GM21423 (cell line): ENCODE results near the gene EEF1E1.
"Not testable (repeated sequence)": the region's sequence is repeated elsewhere in the genome, so short reads cannot be mapped to it uniquely, and the experiment has no call there.

Experiments used
- ATAC-seq: cut with Tn5 transposase; IDR thresholded peaks from one replicate; pipeline ENCODE4 v1.9.1; 2021; ENCODE audit warnings: mild to moderate bottlenecking, moderate library complexity; ENCODE audit not compliant: unreplicated experiment

Gene EEF1E1

DNA sequence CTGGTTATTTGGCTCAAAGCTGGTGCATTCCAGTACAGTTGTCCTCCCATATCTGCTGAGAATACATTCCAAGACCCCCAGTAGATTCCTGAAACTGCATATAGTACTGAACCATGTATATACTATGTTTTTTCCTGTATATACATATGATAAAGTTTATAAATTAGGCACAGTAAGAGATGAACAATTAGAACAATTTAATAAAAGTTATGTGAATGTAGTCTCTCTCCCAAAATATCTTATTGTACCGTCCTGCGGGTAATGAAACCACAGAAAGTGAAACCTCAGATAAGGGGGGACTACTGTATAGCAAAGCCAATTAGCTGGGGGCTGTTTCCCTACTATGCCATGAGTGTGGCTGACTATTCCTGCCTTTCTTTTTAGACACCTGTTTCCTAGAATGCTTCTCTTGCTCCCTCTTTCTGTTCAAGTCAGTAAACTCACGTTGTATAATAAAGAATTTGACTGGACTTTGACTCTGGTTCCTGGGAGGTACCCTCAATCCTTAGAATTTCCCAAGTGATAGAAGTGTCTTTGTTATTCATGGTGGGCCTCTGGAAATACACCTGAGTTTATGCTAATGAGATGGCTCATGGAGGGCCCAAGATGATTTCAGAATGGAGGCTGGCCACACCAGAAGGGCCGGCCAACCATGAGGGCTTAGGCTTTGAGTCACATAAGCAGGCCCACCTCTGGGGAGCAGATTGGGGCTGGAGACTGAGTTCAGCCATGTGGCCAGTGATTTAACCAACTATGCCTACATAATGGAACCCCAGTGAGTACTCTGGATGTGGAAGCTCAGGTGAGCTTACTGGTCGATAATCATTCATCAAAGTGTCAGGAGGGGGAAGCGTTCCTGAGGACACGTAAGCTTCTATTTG is 37.5 kb downstream of the EEF1E1 start:
- ATAC-seq, result no peak

DNA sequence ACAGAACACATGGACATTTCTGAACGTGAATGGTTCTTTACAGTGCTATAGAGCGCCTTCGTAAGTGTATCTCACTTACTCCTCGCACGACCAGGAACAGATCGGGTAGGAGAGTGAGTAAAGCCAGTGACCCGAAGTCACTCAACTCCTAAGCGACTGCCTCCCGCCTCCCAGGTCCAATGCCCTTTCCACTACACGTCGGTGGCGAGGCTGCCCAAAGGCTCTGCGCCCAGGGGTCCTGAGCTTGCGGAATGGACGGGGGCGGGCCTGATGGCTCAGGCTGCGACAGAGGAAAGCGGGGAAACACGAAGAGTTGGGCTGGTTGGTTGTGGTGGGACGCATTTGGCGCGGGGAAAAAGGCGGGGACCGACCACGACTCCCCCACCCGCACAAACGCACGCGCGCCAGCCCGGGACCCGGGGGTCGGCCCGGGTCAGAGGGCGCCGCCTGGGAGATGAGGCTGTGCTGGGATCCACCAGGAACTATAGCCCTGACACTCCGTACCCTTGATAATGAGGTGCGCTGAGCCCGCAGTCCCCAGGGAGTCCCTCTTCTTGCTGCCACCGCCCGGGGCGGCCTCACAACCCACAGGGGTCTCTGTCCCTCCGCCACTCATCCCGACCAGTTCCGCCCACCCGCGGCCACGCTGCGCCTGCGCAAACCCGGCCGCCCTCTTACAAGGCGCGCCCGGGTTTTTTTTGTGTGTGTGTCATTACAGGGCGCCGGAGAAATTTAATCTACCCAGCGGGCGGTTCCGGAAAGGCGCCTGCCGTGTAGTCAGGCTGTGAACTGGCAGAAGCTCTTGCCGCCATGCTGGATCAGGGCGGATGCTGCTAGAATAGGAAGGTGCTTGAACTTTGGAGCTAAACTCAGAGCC is 38.3 kb downstream of the EEF1E1 start, which contains the start of gene BLOC1S5:
Gene BLOC1S5 (minus strand): TSS at position 629 of the 877 bp plus-strand sequence. CDS start 13 bp downstream, at position 616.
- ATAC-seq, result peak; percentile 93

GRCh38 chr6:8061736-8062135 is 40.6 kb downstream of the EEF1E1 start:
- ATAC-seq, result no peak

DNA sequence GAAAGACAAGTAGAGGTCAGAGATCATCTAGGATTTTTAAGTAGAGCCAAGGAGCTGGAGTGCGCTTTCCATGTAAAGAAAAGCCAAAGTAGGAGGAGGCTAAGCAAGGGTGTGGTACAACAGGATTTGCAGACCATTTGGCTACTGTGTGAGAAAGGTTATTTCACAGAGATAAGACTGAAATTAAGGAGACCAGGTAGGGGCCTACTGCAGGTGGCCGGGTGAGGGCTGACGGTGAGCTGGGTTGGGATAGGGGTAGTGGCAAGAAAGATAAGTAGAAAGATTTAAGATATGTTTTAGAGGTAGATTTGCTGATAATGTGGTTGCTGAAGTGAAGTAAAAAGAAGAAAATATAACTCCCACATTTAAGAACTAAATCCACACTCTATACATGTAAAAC is 42.0 kb downstream of the EEF1E1 start:
- ATAC-seq, result no peak

- ATAC-seq, result no peak
These were observed 43.2 kb downstream of the EEF1E1 start for GRCh38 chr6:8059129-8059528.

GRCh38 chr6:8057793-8058192 is 44.6 kb downstream of the EEF1E1 start:
- no peak for ATAC-seq

DNA sequence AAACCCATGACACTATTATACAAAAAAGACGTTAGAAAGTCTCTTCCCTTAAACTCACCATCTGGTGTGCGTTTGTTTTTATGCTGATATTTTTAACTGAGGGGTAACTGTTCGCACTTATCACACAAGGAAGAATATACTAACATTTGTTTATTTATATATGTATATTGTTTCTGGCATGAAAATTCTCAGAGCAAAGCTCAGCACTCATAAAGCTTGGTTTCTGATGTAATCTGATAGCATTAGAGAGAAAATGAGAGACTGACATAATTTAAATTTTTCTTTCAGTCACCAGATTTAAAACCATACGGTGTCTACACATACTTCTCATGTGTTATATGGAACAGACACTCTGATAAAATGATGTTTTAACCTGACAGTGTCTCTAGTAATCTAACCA is 45.1 kb downstream of the EEF1E1 start:
- no peak for ATAC-seq

DNA sequence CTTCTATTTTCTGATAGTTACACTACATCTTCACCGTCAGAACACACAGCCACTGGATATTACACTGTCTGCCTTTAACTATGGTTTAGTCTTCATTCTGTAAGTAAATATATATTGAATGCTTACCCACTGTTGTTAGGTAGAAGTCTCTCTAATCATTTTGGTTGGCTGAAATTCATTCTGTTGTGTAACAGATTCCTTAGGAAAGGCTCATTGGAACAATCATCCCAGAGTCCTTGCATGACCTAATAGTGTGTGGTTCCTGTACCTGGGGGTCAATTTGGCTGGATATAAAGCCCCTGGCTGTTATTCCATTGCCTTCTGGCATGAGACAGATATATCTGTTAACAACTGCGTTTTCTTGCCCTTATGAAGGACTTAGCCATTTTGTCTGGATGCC is 48.1 kb downstream of the EEF1E1 start:
- no peak for ATAC-seq

GRCh38 chr6:8047541-8048292 is 54.6 kb downstream of the EEF1E1 start:
- no peak for ATAC-seq

DNA sequence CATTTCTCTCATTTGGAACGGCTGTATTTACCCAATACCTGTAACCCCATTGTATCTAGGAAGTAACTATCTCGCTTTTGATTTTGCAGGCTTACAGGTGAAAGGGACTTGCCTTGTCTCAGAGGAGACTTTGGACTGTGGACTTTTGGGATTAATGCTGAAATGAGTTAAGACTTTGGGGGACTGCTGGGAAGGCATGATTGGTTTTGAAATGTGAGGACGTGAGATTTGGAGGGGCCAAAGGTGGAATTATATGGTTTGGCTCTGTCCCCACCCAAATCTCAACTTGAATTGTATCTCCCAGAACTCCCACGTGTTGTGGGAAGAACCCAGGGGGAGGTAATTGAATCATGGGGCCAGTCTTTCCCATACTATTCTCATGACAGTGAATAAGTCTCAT is 56.6 kb downstream of the EEF1E1 start:
- ATAC-seq, result not testable (repeated sequence)

- ATAC-seq, result no peak
These were observed 59.1 kb downstream of the EEF1E1 start for GRCh38 chr6:8043221-8043620.

DNA sequence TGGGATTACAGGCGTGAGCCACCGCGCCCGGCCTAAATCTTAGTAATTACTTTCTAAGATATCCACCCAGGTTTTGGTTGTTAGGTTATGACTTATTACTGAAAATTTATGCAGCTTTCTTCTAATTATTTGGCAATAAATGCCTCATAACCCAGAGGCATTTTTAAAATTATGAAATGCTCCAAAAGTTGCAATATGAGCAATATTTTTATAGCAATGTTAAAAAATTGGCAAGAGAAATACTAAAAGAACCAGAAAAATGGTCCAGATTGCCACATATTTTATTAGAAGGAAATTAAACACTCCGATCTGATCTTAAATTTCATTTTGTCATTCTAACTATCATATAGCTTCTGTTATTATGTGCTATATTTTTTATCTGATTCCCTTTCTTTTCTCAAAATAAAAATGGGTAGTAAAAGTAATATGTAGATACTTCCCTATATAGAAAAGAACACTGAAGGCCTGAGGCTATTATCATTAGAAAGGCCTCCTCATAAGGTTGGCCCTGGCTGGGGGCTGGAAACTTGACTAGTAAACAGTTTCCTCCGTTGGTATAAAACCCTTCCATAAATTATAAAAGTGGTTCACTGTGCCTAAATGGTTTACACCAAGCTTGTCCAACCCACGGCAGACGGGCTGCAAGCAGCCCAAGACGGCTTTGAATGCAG is 60.3 kb downstream of the EEF1E1 start:
- no peak for ATAC-seq

DNA sequence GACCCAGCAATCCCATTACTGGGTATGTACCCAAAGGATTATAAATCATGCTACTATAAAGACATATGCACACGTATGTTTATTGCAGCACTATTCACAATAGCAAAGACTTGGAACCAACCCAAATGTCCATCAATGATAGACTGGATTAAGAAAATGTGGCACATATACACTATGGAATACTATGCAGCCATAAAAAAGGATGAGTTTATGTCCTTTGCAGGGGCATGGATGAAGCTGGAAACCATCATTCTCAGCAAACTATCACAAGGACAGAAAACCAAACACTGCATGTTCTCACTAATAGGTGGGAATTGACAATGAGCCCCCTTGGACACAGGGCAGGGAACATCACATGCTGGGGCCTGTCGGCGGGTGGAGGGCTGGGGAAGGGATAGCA is 68.2 kb downstream of the EEF1E1 start:
- not testable (repeated sequence) for ATAC-seq

DNA sequence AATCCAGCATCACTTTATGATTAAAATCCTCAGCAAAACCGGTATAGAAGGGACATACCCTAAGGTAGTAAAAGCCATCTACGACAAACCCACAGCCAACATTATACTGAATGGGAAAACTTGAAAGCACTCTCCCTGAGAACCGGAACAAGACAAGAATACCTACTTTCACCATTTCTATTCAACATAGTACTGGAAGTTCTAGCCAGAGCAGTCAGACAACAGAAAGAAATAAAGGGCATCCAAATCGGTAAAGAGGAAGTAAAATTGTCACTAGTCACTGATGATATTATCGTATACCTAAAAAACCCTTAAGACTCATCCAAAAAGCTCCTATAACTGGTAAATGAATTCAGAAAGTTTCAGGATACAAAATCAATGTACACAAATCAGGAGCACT is 71.4 kb downstream of the EEF1E1 start:
- ATAC-seq, result no peak
